Brain pericyte (primary cell): Measurements from ENCODE around the gene POLR3G.

Experiments used
- DNase-seq: peaks from one replicate; pipeline ENCODE4 v3.0.0-alpha.2; 2012; ENCODE audit warnings: low read depth, low spot score

Gene POLR3G

GRCh38 chr5:90550963-90551362 is 76.3 kb downstream of the POLR3G start:
- no peak for DNase-seq

GRCh38 chr5:90551376-90551775 is 76.7 kb downstream of the POLR3G start:
- DNase-seq = no peak

- DNase-seq = no peak
Observed at GRCh38 chr5:90553711-90554110, 79.0 kb downstream of the POLR3G start.

- no peak for DNase-seq
Observed at GRCh38 chr5:90554358-90555006, 79.8 kb downstream of the POLR3G start.

- no peak for DNase-seq
Observed at GRCh38 chr5:90555666-90556065, 81.0 kb downstream of the POLR3G start.

- DNase-seq = no peak
Observed at GRCh38 chr5:90557391-90557790, 82.7 kb downstream of the POLR3G start.

- no peak for DNase-seq
Observed at GRCh38 chr5:90557871-90558270, 83.2 kb downstream of the POLR3G start.

GRCh38 chr5:90558344-90559192 is 83.9 kb downstream of the POLR3G start, which contains the start of gene ADGRV1:
ADGRV1 (plus strand) TSS chr5:90558797; CDS start chr5:90558896, 99 bp downstream.
- peak; percentile 13 for DNase-seq

- no peak for DNase-seq
Observed at GRCh38 chr5:90560771-90561170, 86.1 kb downstream of the POLR3G start.

GRCh38 chr5:90561766-90562165 is 87.1 kb downstream of the POLR3G start:
- no peak for DNase-seq

- no peak for DNase-seq
Observed at GRCh38 chr5:90562341-90562740, 87.7 kb downstream of the POLR3G start.

GRCh38 chr5:90563108-90563507 is 88.4 kb downstream of the POLR3G start:
- no peak for DNase-seq
